ENCODE measurements around the gene ZNF584.
"Not testable (repeated sequence)": the region's sequence is repeated elsewhere in the genome, so short reads cannot be mapped to it uniquely, and the experiment has no call there.

ZNF584 gene

GRCh38 chr19:58439576-58440554 is 31.4 kb downstream of the ZNF584 start, which contains the start of gene ZNF132:
TSS of gene ZNF132 (minus strand) at chr19:58440153. CDS start at chr19:58439821, 332 bp downstream.
- peaks cover 66% of the 10 kb centered on the region for H3K9me3 Mint-ChIP-seq
- H3K4me3 Mint-ChIP-seq: peak within 1 kb of the TSS; percentile 89 to 92 (median 90)
- peak within 1 kb of the TSS; percentile 68 to 83 (median 75) for H3K27ac Mint-ChIP-seq
- H3K4me1 Mint-ChIP-seq: peaks cover 6% of the 10 kb centered on the region
- no peak for TF ChIP-seq CTCF (IDR thresholded peaks at IDR 0.05; ENCODE audit: unreplicated experiment in 3 of 3)
- H3K27me3 Mint-ChIP-seq (ENCODE audit: low read depth): peaks cover 31% of the 10 kb centered on the region
- H3K36me3 Mint-ChIP-seq (ENCODE audit: low read depth): peaks cover 54% of the 10 kb centered on the region

GRCh38 chr19:58440556-58440955 is 32.1 kb downstream of the ZNF584 start:
- TF ChIP-seq CTCF (IDR thresholded peaks at IDR 0.05; ENCODE audit: unreplicated experiment in 3 of 3): no peak
- H3K27me3 Mint-ChIP-seq (ENCODE audit: low read depth): peaks cover 33% of the 10 kb centered on the region
- peaks cover 6% of the 10 kb centered on the region for H3K4me1 Mint-ChIP-seq
- H3K36me3 Mint-ChIP-seq (ENCODE audit: low read depth): peaks cover 47% of the 10 kb centered on the region
- peaks cover 59% of the 10 kb centered on the region for H3K9me3 Mint-ChIP-seq
- H3K4me3 Mint-ChIP-seq: peak overlapping the region; percentile 89 to 92 (median 90)
- peak overlapping the region; percentile 68 to 83 (median 75) for H3K27ac Mint-ChIP-seq

GRCh38 chr19:58442986-58443385 is 34.5 kb downstream of the ZNF584 start:
- H3K4me1 Mint-ChIP-seq, H3K4me3 Mint-ChIP-seq, H3K27ac Mint-ChIP-seq: not testable (repeated sequence)
- Mint-ChIP-seq H3K9me3 (peaks cover 41% of the 10 kb centered on the region), H3K27me3 (ENCODE audit: low read depth) (peaks cover 33% of the 10 kb centered on the region), H3K36me3 (ENCODE audit: low read depth) (peaks cover 25% of the 10 kb centered on the region)

GRCh38 chr19:58448860-58449259 is 40.4 kb downstream of the ZNF584 start:
- H3K27ac Mint-ChIP-seq; H3K4me3 Mint-ChIP-seq; H3K36me3 Mint-ChIP-seq (ENCODE audit: low read depth): not testable (repeated sequence)
- Mint-ChIP-seq H3K27me3 (ENCODE audit: low read depth) (peaks cover 26% of the 10 kb centered on the region), H3K4me1 (peaks cover 21% of the 10 kb centered on the region), H3K9me3 (peaks cover 13% of the 10 kb centered on the region)

GRCh38 chr19:58449980-58450379 is 41.5 kb downstream of the ZNF584 start:
- Mint-ChIP-seq H3K4me1 (peaks cover 30% of the 10 kb centered on the region), H3K4me3 (peak overlapping the region in 1 of 3 experiments; percentile 23), H3K27me3 (ENCODE audit: low read depth) (peaks cover 15% of the 10 kb centered on the region), H3K9me3 (peaks cover 11% of the 10 kb centered on the region)
- H3K27ac Mint-ChIP-seq; H3K36me3 Mint-ChIP-seq (ENCODE audit: low read depth): not testable (repeated sequence)

- H3K4me3 Mint-ChIP-seq: peak overlapping the region; percentile 92 to 95 (median 93)
- H3K9me3 Mint-ChIP-seq: peaks cover 11% of the 10 kb centered on the region
Observed at GRCh38 chr19:58450856-58451357, 42.5 kb downstream of the ZNF584 start.

More at GRCh38 chr19:58450856-58451357, 42.5 kb downstream of the ZNF584 start:
- Mint-ChIP-seq H3K4me1 (peaks cover 30% of the 10 kb centered on the region), H3K27ac (peak overlapping the region in 2 of 3 experiments; percentile 68 to 74), H3K36me3 (ENCODE audit: low read depth) (peaks cover 5% of the 10 kb centered on the region), H3K27me3 (ENCODE audit: low read depth) (peaks cover 13% of the 10 kb centered on the region)
- no peak for TF ChIP-seq CTCF (IDR thresholded peaks at IDR 0.05; ENCODE audit: unreplicated experiment in 3 of 3)

Measured in nephron (organoid).